Measurements from ENCODE around the gene PPIL4.
A peak's percentile ranks its signal among the peaks of the same experiment; 100 is the strongest.

PPIL4 gene

DNA sequence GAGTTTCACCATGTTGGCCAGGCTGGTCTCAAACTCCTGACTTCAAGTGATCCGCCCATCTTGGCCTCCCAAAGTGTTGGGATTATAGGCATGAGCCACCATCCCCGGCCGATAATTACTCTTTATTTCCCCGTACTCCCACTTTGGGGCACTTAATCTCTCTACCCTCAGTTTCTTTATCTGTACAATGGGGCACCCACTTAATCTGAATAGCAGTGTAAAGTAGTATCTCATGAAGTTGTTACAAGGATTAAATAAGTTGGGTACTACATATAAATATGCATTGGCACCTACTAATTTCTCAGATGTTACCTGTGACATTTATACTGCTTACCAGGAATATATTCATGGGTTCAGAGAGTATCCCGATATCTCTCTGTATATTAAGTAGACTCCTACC is 35.5 kb upstream of the PPIL4 start:
- no peak overlapping the region for H2BK120ac ChIP-seq (ENCODE audit: low read depth, low read length)
- H2BK12ac ChIP-seq (ENCODE audit: low read length in 2 of 2) = no peak overlapping the region
- H3K4me2 ChIP-seq (ENCODE audit: low read length, poor library complexity, severe bottlenecking) = no peak overlapping the region
- H3K36me3 ChIP-seq (ENCODE audit: control insufficient read depth in 1 of 2, insufficient read depth in 2 of 2, low read depth in 1 of 2, low read length in 2 of 2) = peaks cover 8 to 60% of the 10 kb centered on the region in 2 experiments
- H2BK15ac ChIP-seq (ENCODE audit: low read depth, poor library complexity, severe bottlenecking) = no peak overlapping the region
- H3K4me3 ChIP-seq (ENCODE audit: insufficient read depth in 1 of 2, low read depth in 1 of 2, low read length in 2 of 2) = no peak overlapping the region
- no peak overlapping the region for H3K14ac ChIP-seq (ENCODE audit: low read length in 2 of 2)
- H2AFZ ChIP-seq (ENCODE audit: low read depth, low read length) = no peak overlapping the region
- H4K8ac ChIP-seq (ENCODE audit: low read length) = no peak overlapping the region
- no peaks in the 10 kb centered on the region for H3K27me3 ChIP-seq (ENCODE audit: control insufficient read depth in 1 of 2, insufficient read depth in 1 of 2, low read length in 2 of 2)
- no peak overlapping the region for H3K27ac ChIP-seq (ENCODE audit: low read length, poor library complexity, severe bottlenecking)
- H2BK5ac ChIP-seq (ENCODE audit: low read depth, low read length, poor library complexity, severe bottlenecking) = no peak overlapping the region
- no peak overlapping the region for H3K9ac ChIP-seq (ENCODE audit: low read length)
- peaks cover 19% of the 10 kb centered on the region for H3K79me1 ChIP-seq (replicated peaks; ENCODE audit: low read length, poor library complexity, severe bottlenecking)
- H3K4ac ChIP-seq (ENCODE audit: low read depth in 1 of 2, low read length in 2 of 2) = no peak overlapping the region
- H3K4me1 ChIP-seq (ENCODE audit: control insufficient read depth, insufficient read depth, low read depth, low read length) = no peaks in the 10 kb centered on the region
- no peak for DNase-seq
- no peak overlapping the region for H2AK5ac ChIP-seq (ENCODE audit: low read length, severe bottlenecking)
- H3K18ac ChIP-seq (ENCODE audit: low read depth in 1 of 2, low read length in 2 of 2) = no peak overlapping the region
- no peak overlapping the region for H4K91ac ChIP-seq (ENCODE audit: low read length)
- no peak overlapping the region for H3K23ac ChIP-seq (ENCODE audit: low read length in 2 of 2)
- H3K9me3 ChIP-seq (ENCODE audit: control insufficient read depth, low read length) = no peaks in the 10 kb centered on the region
- 100% methylated on average over 2 of the region's 5 CpGs for WGBS

DNA sequence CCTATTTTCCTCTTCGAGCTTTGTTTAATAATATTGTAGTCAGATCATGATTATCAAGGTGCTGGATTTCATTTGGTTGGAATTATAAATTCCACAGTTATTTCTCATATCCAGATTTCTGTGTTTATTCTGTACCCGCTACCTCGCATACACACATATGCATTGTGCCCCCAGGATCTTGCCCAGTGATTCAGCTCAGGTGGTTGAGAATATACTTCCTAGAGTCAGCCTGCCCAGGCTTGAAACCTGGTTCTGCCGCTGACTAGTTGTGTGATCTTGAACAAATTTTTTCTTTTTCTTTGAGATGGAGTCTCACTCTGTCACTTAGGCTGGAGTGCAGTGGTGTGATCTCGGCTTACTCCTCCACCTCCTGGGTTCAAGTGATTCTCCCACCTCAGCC is 35.0 kb upstream of the PPIL4 start:
- Histone ChIP-seq H3K27me3 (ENCODE audit: control insufficient read depth in 1 of 2, insufficient read depth in 1 of 2, low read length in 2 of 2) (no peaks in the 10 kb centered on the region), H2BK5ac (ENCODE audit: low read depth, low read length, poor library complexity, severe bottlenecking) (no peak overlapping the region), H4K8ac (ENCODE audit: low read length) (no peak overlapping the region), H3K79me1 (replicated peaks; ENCODE audit: low read length, poor library complexity, severe bottlenecking) (peaks cover 21% of the 10 kb centered on the region), H3K36me3 (ENCODE audit: control insufficient read depth in 1 of 2, insufficient read depth in 2 of 2, low read depth in 1 of 2, low read length in 2 of 2) (peaks cover 8 to 60% of the 10 kb centered on the region in 2 experiments), H2BK12ac (ENCODE audit: low read length in 2 of 2) (no peak overlapping the region), H3K23ac (ENCODE audit: low read length in 2 of 2) (no peak overlapping the region), H3K27ac (ENCODE audit: low read length, poor library complexity, severe bottlenecking) (no peak overlapping the region), H3K14ac (ENCODE audit: low read length in 2 of 2) (no peak overlapping the region), H2AFZ (ENCODE audit: low read depth, low read length) (no peak overlapping the region), H2BK120ac (ENCODE audit: low read depth, low read length) (no peak overlapping the region), H3K9ac (ENCODE audit: low read length) (no peak overlapping the region), H3K4ac (ENCODE audit: low read depth in 1 of 2, low read length in 2 of 2) (no peak overlapping the region), H3K18ac (ENCODE audit: low read depth in 1 of 2, low read length in 2 of 2) (no peak overlapping the region), H2BK15ac (ENCODE audit: low read depth, poor library complexity, severe bottlenecking) (no peak overlapping the region), H3K4me2 (ENCODE audit: low read length, poor library complexity, severe bottlenecking) (no peak overlapping the region), H4K91ac (ENCODE audit: low read length) (no peak overlapping the region), H2AK5ac (ENCODE audit: low read length, severe bottlenecking) (no peak overlapping the region), H3K4me1 (ENCODE audit: control insufficient read depth, insufficient read depth, low read depth, low read length) (no peaks in the 10 kb centered on the region), H3K4me3 (ENCODE audit: insufficient read depth in 1 of 2, low read depth in 1 of 2, low read length in 2 of 2) (no peak overlapping the region), H3K9me3 (ENCODE audit: control insufficient read depth, low read length) (no peaks in the 10 kb centered on the region)
- no peak for DNase-seq
- WGBS = 100% methylated on average over 3 of the region's 5 CpGs

DNA sequence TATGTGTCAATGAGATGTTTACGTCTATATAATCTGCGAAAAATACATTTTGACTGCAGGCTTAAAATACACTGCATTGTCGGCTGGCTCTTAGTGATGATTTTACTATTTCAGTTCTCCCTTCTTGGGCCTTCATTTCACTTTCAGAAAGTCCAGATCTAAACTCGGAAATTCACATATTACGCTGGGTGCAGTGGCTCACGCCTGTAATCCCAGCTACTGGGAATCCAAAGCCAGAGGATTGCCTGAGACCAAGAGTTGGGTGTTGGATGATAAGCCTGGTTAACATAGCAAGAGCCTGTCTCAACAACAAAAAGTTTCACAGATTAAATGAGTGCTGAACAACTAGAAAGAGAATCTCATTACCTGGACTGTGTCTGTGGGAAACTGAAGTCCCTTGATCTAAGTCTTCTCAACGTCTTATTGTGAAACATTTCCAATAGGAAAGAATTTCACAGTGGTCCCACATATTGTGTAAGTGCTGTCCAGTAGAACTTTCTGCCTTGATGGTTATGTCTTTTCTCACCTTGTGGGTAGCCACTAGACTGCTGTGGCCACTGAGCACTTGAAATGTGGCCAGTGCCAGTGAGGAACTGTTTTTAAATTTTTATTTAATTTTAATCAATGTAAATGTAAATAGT is 22.2 kb upstream of the PPIL4 start:
- 99% methylated on average over 7 of the region's 7 CpGs for WGBS
- Histone ChIP-seq H3K27me3 (ENCODE audit: control insufficient read depth in 1 of 2, insufficient read depth in 1 of 2, low read length in 2 of 2) (no peaks in the 10 kb centered on the region), H3K9me3 (ENCODE audit: control insufficient read depth, low read length) (no peaks in the 10 kb centered on the region), H3K4me1 (ENCODE audit: control insufficient read depth, insufficient read depth, low read depth, low read length) (peaks cover 1% of the 10 kb centered on the region), H4K91ac (ENCODE audit: low read length) (no peak overlapping the region), H2BK5ac (ENCODE audit: low read depth, low read length, poor library complexity, severe bottlenecking) (no peak overlapping the region), H2AFZ (ENCODE audit: low read depth, low read length) (no peak overlapping the region), H3K4ac (ENCODE audit: low read depth in 1 of 2, low read length in 2 of 2) (no peak overlapping the region), H2AK5ac (ENCODE audit: low read length, severe bottlenecking) (no peak overlapping the region), H3K9ac (ENCODE audit: low read length) (no peak overlapping the region), H2BK120ac (ENCODE audit: low read depth, low read length) (no peak overlapping the region), H3K4me2 (ENCODE audit: low read length, poor library complexity, severe bottlenecking) (no peak overlapping the region), H3K4me3 (ENCODE audit: insufficient read depth in 1 of 2, low read depth in 1 of 2, low read length in 2 of 2) (no peak overlapping the region), H4K8ac (ENCODE audit: low read length) (no peak overlapping the region), H3K27ac (ENCODE audit: low read length, poor library complexity, severe bottlenecking) (no peak overlapping the region), H3K36me3 (ENCODE audit: control insufficient read depth in 1 of 2, insufficient read depth in 2 of 2, low read depth in 1 of 2, low read length in 2 of 2) (peaks cover 2 to 4% of the 10 kb centered on the region in 2 experiments), H2BK12ac (ENCODE audit: low read length in 2 of 2) (no peak overlapping the region), H3K23ac (ENCODE audit: low read length in 2 of 2) (no peak overlapping the region), H3K79me1 (replicated peaks; ENCODE audit: low read length, poor library complexity, severe bottlenecking) (peaks cover 20% of the 10 kb centered on the region), H2BK15ac (ENCODE audit: low read depth, poor library complexity, severe bottlenecking) (no peak overlapping the region), H3K14ac (ENCODE audit: low read length in 2 of 2) (no peak overlapping the region), H3K18ac (ENCODE audit: low read depth in 1 of 2, low read length in 2 of 2) (no peak overlapping the region)
- peak; percentile 8 for DNase-seq

DNA sequence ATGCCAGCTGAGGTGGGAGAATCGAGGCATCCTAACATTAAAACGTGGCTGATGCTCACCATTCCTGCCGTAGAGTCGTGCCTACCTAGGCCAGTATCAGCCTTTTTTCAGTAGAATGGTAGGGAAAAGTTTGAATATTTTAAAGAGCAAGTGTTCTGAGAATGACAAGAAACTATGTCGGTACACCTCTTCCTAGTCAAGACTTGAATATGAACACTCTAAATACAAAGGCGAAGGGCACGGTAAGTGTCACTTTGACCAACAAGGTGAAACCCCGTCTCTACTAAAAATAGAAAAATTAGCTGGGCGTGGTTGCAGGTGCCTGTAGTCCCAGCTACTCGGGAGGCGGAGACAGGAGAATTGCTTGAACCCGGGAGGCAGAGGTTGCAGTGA is 21.3 kb upstream of the PPIL4 start:
- no peak overlapping the region for H2BK15ac ChIP-seq (ENCODE audit: low read depth, poor library complexity, severe bottlenecking)
- H3K9ac ChIP-seq (ENCODE audit: low read length) = peak overlapping the region; percentile 93
- no peak overlapping the region for H3K14ac ChIP-seq (ENCODE audit: low read length in 2 of 2)
- peaks cover 1% of the 10 kb centered on the region for H3K4me1 ChIP-seq (ENCODE audit: control insufficient read depth, insufficient read depth, low read depth, low read length)
- H3K23ac ChIP-seq (ENCODE audit: low read length in 2 of 2) = no peak overlapping the region
- H3K27ac ChIP-seq (ENCODE audit: low read length, poor library complexity, severe bottlenecking) = no peak overlapping the region
- H3K9me3 ChIP-seq (ENCODE audit: control insufficient read depth, low read length) = no peaks in the 10 kb centered on the region
- H3K4me3 ChIP-seq (ENCODE audit: insufficient read depth in 1 of 2, low read depth in 1 of 2, low read length in 2 of 2) = peak overlapping the region; percentile 92 to 97
- no peak overlapping the region for H2BK120ac ChIP-seq (ENCODE audit: low read depth, low read length)
- H3K79me1 ChIP-seq (replicated peaks; ENCODE audit: low read length, poor library complexity, severe bottlenecking) = peaks cover 14% of the 10 kb centered on the region
- no peak overlapping the region for H3K18ac ChIP-seq (ENCODE audit: low read depth in 1 of 2, low read length in 2 of 2)
- H3K4me2 ChIP-seq (ENCODE audit: low read length, poor library complexity, severe bottlenecking) = peak overlapping the region; percentile 75
- no peak overlapping the region for H3K4ac ChIP-seq (ENCODE audit: low read depth in 1 of 2, low read length in 2 of 2)
- WGBS = 53% methylated on average over 12 of the region's 12 CpGs
- H4K8ac ChIP-seq (ENCODE audit: low read length) = no peak overlapping the region
- no peak overlapping the region for H4K91ac ChIP-seq (ENCODE audit: low read length)
- peaks cover 0 to under 1% of the 10 kb centered on the region in 2 experiments for H3K36me3 ChIP-seq (ENCODE audit: control insufficient read depth in 1 of 2, insufficient read depth in 2 of 2, low read depth in 1 of 2, low read length in 2 of 2)
- no peak overlapping the region for H2BK12ac ChIP-seq (ENCODE audit: low read length in 2 of 2)
- no peaks in the 10 kb centered on the region for H3K27me3 ChIP-seq (ENCODE audit: control insufficient read depth in 1 of 2, insufficient read depth in 1 of 2, low read length in 2 of 2)
- H2BK5ac ChIP-seq (ENCODE audit: low read depth, low read length, poor library complexity, severe bottlenecking) = no peak overlapping the region
- H2AK5ac ChIP-seq (ENCODE audit: low read length, severe bottlenecking) = no peak overlapping the region
- DNase-seq = no peak
- H2AFZ ChIP-seq (ENCODE audit: low read depth, low read length) = no peak overlapping the region
